ENCODE results near the gene STRAP. TPM values are rescaled to one million over a fixed set of nuclear protein-coding genes. Genes with fewer than 3 reads are reported as not detected.
A peak's percentile ranks its signal among the peaks of the same experiment; 100 is the strongest.

The STRAP gene
- total and polyA plus RNA-seq, 2 of the 13 experiments (the other 11 are each of a cell fraction or from before 2014, with no cell fraction given), result 66.9 to 118 TPM

GRCh38 chr12:15862840-15863239, 19.3 kb upstream of the STRAP start (continued):
- TF ChIP-seq REL (CRISPR knock-in tag; conservative IDR thresholded peaks at IDR 0.05) (no peak), ZNF766 (CRISPR knock-in tag; IDR thresholded peaks at IDR 0.05; ENCODE audit: borderline replicate concordance) (no peak), ZFP62 (CRISPR knock-in tag; IDR thresholded peaks at IDR 0.05) (no peak), HOMEZ (CRISPR knock-in tag; IDR thresholded peaks at IDR 0.05; ENCODE audit: low read depth) (peak; percentile 49; the same call in 1 of the 2 replicates), GPN1 (CRISPR knock-in tag; IDR thresholded peaks at IDR 0.05; ENCODE audit: borderline replicate concordance) (no peak), IKZF1 (IDR thresholded peaks at IDR 0.05) (no peak), ZNF83 (CRISPR knock-in tag; IDR thresholded peaks at IDR 0.05; ENCODE audit: borderline replicate concordance) (no peak), ZNF749 (CRISPR knock-in tag; IDR thresholded peaks at IDR 0.05; ENCODE audit: borderline replicate concordance) (no peak), NR2C2 (CRISPR knock-in tag; IDR thresholded peaks at IDR 0.05; ENCODE audit: borderline replicate concordance) (no peak), ZNF614 (CRISPR knock-in tag; IDR thresholded peaks at IDR 0.05; ENCODE audit: borderline replicate concordance) (no peak), NFKB2 (CRISPR knock-in tag; IDR thresholded peaks at IDR 0.05; ENCODE audit: borderline replicate concordance) (no peak), PAX8 (CRISPR knock-in tag; IDR thresholded peaks at IDR 0.05; ENCODE audit: borderline replicate concordance) (no peak), NFATC3 (CRISPR knock-in tag; IDR thresholded peaks at IDR 0.05) (no peak), RXRB (CRISPR knock-in tag; IDR thresholded peaks at IDR 0.05; ENCODE audit: borderline replicate concordance) (peak; percentile 91), ZNF337 (CRISPR knock-in tag; IDR thresholded peaks at IDR 0.05; ENCODE audit: borderline replicate concordance, low read depth) (no peak), ZNF589 (CRISPR knock-in tag; conservative IDR thresholded peaks at IDR 0.05) (no peak), ZNF329 (CRISPR knock-in tag; IDR thresholded peaks at IDR 0.05; ENCODE audit: low read depth) (no peak), ZFP91 (CRISPR knock-in tag; IDR thresholded peaks at IDR 0.05; ENCODE audit: borderline replicate concordance) (no peak), ZNF354B (CRISPR knock-in tag; IDR thresholded peaks at IDR 0.05) (no peak), MIXL1 (CRISPR knock-in tag; IDR thresholded peaks at IDR 0.05) (peak; percentile 56; the same call in 1 of the 2 replicates), ZNF775 (CRISPR knock-in tag; IDR thresholded peaks at IDR 0.05; ENCODE audit: borderline replicate concordance) (no peak), KDM5B (CRISPR knock-in tag; IDR thresholded peaks at IDR 0.05; ENCODE audit: borderline replicate concordance) (no peak), ZNF441 (CRISPR knock-in tag; IDR thresholded peaks at IDR 0.05; ENCODE audit: borderline replicate concordance) (no peak), PBX3 (CRISPR knock-in tag; IDR thresholded peaks at IDR 0.05; ENCODE audit: borderline replicate concordance) (no peak), ZNF577 (CRISPR knock-in tag; IDR thresholded peaks at IDR 0.05; ENCODE audit: borderline replicate concordance, low read depth) (no peak), ZBTB38 (CRISPR knock-in tag; IDR thresholded peaks at IDR 0.05) (no peak), AHR (CRISPR knock-in tag; IDR thresholded peaks at IDR 0.05) (no peak)
- TF ChIP-seq, protein P1, sequence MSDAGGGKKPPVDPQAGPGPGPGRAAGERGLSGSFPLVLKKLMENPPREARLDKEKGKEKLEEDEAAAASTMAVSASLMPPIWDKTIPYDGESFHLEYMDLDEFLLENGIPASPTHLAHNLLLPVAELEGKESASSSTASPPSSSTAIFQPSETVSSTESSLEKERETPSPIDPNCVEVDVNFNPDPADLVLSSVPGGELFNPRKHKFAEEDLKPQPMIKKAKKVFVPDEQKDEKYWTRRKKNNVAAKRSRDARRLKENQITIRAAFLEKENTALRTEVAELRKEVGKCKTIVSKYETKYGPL (CRISPR knock-in tag; IDR thresholded peaks at IDR 0.05), result peak; percentile 65; the same call in 1 of the 2 replicates

Data from HepG2 (cell line).